HCT116 (cell line): ENCODE results near the gene LYRM4. TPM values are rescaled to one million over a fixed set of nuclear protein-coding genes. Genes with fewer than 3 reads are reported as not detected.

Source experiments
- ATAC-seq: fragments of 200-7000 bp; cut with Tn5 transposase; 2 replicates; pipeline ENCODE4 v1.9.1; 2020; ENCODE audit warnings: mild to moderate bottlenecking, moderate library complexity
- BruUV-seq: library from RNA; stranded (reverse); fragments of 400-500 nt; replicated peaks from 2 replicates; lab custom pipeline; 2021; lab: Mats Ljungman, UMichigan
- CTCF ChIA-PET: fragments of 300-600 bp; sonication (Branson Sonifier 250); formaldehyde crosslinking; loops from one replicate; lab custom pipeline; 2021; ENCODE audit warnings: antibody characterized with exemption; lab: Charles Lee
- POLR2A ChIA-PET: fragments of 300-600, 350-600 bp; sonication (Branson Sonifier 250); formaldehyde crosslinking; loops from one replicate; lab custom pipeline; 2021; ENCODE audit warnings: antibody characterized with exemption; lab: Charles Lee
- RAD21 ChIA-PET, 2 experiments: fragments of 300-600 bp; sonication (Branson Sonifier 250); formaldehyde crosslinking; loops; one replicate each; lab custom pipeline; 2023; ENCODE audit warnings: low total read pairs in 2 of 2; ENCODE audit not compliant: uncharacterized antibody in 2 of 2, unreplicated experiment in 2 of 2, low non-redundant PET in 1 of 2; lab: Charles Lee
- DNase-seq: peaks from one replicate; pipeline ENCODE4 v3.0.0-alpha.2; 2010; ENCODE audit warnings: low read depth, low spot score
- H2AFZ ChIP-seq: fragments of 200-600 bp; shearing (Covaris generic), sonication (generic); 2 replicates; pipeline ENCODE4 v1.6.1; 2017; ENCODE audit warnings: low read depth, mixed run types, mixed read lengths, antibody characterized with exemption, low read length; ENCODE audit not compliant: poor library complexity, severe bottlenecking
- H3K27ac ChIP-seq: 2 replicates; pipeline ENCODE4 v1.5.1; 2012; ENCODE audit warnings: low read depth, low read length
- H3K27me3 ChIP-seq: fragments of 200-600 bp; sonication (generic); 2 replicates; pipeline ENCODE4 v1.6.1; 2016; ENCODE audit warnings: mixed run types, low read length, mixed read lengths; ENCODE audit not compliant: insufficient read depth
- H3K36me3 ChIP-seq, 2 experiments: fragments of 200-500 bp in 1 of 2; fragments of 200-600 bp in 1 of 2; sonication (Bioruptor generic) in 1 of 2; sonication (generic) in 1 of 2; 2 replicates each; pipeline versions ENCODE4 v1.5.1 to v1.6.1; 2014 to 2016; ENCODE audit warnings: low read length in 2 of 2, inconsistent platforms in 1 of 2, mixed read lengths in 1 of 2, mixed run types in 1 of 2; ENCODE audit not compliant: insufficient read depth in 2 of 2, control insufficient read depth in 1 of 2
- H3K4me1 ChIP-seq, 2 experiments: fragments of 200-600 bp in 1 of 2; sonication (generic) in 1 of 2; 2 replicates each; pipeline versions ENCODE4 v1.5.1 to v1.6.1; 2012 to 2017; ENCODE audit warnings: low read length in 2 of 2, inconsistent platforms in 1 of 2, mild to moderate bottlenecking in 1 of 2, mixed read lengths in 1 of 2, mixed run types in 1 of 2, moderate library complexity in 1 of 2; ENCODE audit not compliant: insufficient read depth in 2 of 2, control insufficient read depth in 1 of 2
- H3K4me2 ChIP-seq: fragments of 200-600 bp; sonication (generic); 2 replicates; pipeline ENCODE4 v1.6.1; 2017; ENCODE audit warnings: mixed run types, low read length, mixed read lengths
- H3K4me3 ChIP-seq, 2 experiments: fragments of 200-600 bp in 1 of 2; sonication (generic) in 1 of 2; replicated peaks in 1 of 2; 2 replicates each; pipeline ENCODE4 v1.5.1; 2011 to 2016; ENCODE audit warnings: low read length in 2 of 2, control low read depth in 1 of 2, low read depth in 1 of 2, mild to moderate bottlenecking in 1 of 2, mixed read lengths in 1 of 2, mixed run types in 1 of 2
- H3K79me2 ChIP-seq: fragments of 200-600 bp; sonication (generic); 2 replicates; pipeline ENCODE4 v1.6.1; 2017; ENCODE audit warnings: mild to moderate bottlenecking, mixed run types, low read length, moderate library complexity, mixed read lengths; ENCODE audit not compliant: insufficient read depth
- H3K9ac ChIP-seq: fragments of 200-600 bp; sonication (generic); 2 replicates; pipeline ENCODE4 v1.6.1; 2016; ENCODE audit warnings: low read length, mixed read lengths
- H3K9me2 ChIP-seq: fragments of 200-600 bp; sonication (generic), shearing (Covaris generic); 2 replicates; pipeline ENCODE4 v1.6.1; 2017; ENCODE audit warnings: mixed run types, mild to moderate bottlenecking, moderate library complexity; ENCODE audit not compliant: insufficient read depth
- H3K9me3 ChIP-seq, 2 experiments: fragments of 200-500 bp in 1 of 2; fragments of 200-600 bp in 1 of 2; sonication (Bioruptor generic) in 1 of 2; sonication (generic) in 1 of 2; 2 replicates each; pipeline ENCODE4 v1.6.1; 2014 to 2017; ENCODE audit warnings: low read length in 2 of 2, mixed read lengths in 2 of 2, inconsistent platforms in 1 of 2, low read depth in 1 of 2, mild to moderate bottlenecking in 1 of 2, mixed run types in 1 of 2, moderate library complexity in 1 of 2; ENCODE audit not compliant: control insufficient read depth in 1 of 2, insufficient read depth in 1 of 2
- H4K20me1 ChIP-seq: fragments of 200-600 bp; sonication (generic), shearing (Covaris generic); 2 replicates; pipeline ENCODE4 v1.6.1; 2017; ENCODE audit warnings: mixed run types, mild to moderate bottlenecking, moderate library complexity; ENCODE audit not compliant: insufficient read depth
- ATF3 ChIP-seq: IDR thresholded peaks from 2 replicates; pipeline ENCODE4 v1.6.1; 2012
- CBX3 ChIP-seq: IDR thresholded peaks from 2 replicates; pipeline ENCODE4 v1.6.1; 2012; ENCODE audit warnings: low read depth
- CEBPB ChIP-seq: IDR thresholded peaks from 2 replicates; pipeline ENCODE4 v1.6.1; 2012; ENCODE audit warnings: low read depth
- CTCF ChIP-seq, 3 experiments: fragments of 200-600 bp in 1 of 3; sonication (generic) in 1 of 3; IDR thresholded peaks in 2 of 3; conservative IDR thresholded peaks in 1 of 3; 2 replicates each; pipeline ENCODE4 v1.5.1; 2012 to 2017; ENCODE audit warnings: low read depth in 2 of 3, low read length in 2 of 3, antibody characterized with exemption in 1 of 3, borderline replicate concordance in 1 of 3, control low read depth in 1 of 3, mild to moderate bottlenecking in 1 of 3, mixed read lengths in 1 of 3, mixed run types in 1 of 3, moderate library complexity in 1 of 3; ENCODE audit not compliant: insufficient read depth in 1 of 3
- EGR1 ChIP-seq: IDR thresholded peaks from 2 replicates; pipeline ENCODE4 v1.6.1; 2012; ENCODE audit warnings: low read depth
- ELF1 ChIP-seq: IDR thresholded peaks from 2 replicates; pipeline ENCODE4 v1.6.1; 2012; ENCODE audit warnings: low read depth, borderline replicate concordance
- EZH2phosphoT487 ChIP-seq: fragments of 200-600 bp; IDR thresholded peaks from 2 replicates; pipeline ENCODE4 v1.6.1; 2018; ENCODE audit warnings: antibody characterized with exemption, borderline replicate concordance
- JUND ChIP-seq: IDR thresholded peaks from 2 replicates; pipeline ENCODE4 v1.6.1; 2012
- POLR2A ChIP-seq: IDR thresholded peaks from 2 replicates; pipeline ENCODE4 v1.7.0; 2011; ENCODE audit warnings: borderline replicate concordance; ENCODE audit not compliant: insufficient read depth, insufficient read length; ENCODE audit errors: extremely low read depth
- POLR2AphosphoS5 ChIP-seq: IDR thresholded peaks from 2 replicates; pipeline ENCODE4 v1.6.1; 2011; ENCODE audit warnings: mild to moderate bottlenecking, low read depth, low read length, moderate library complexity
- SP1 ChIP-seq: IDR thresholded peaks from 2 replicates; pipeline ENCODE4 v1.6.1; 2012; ENCODE audit warnings: low read depth
- SRF ChIP-seq: IDR thresholded peaks from 2 replicates; pipeline ENCODE4 v1.6.1; 2012; ENCODE audit warnings: low read depth
- TCF7L2 ChIP-seq: IDR thresholded peaks from 2 replicates; pipeline ENCODE4 v1.7.0; 2011; ENCODE audit warnings: borderline replicate concordance, inconsistent platforms; ENCODE audit not compliant: insufficient read depth, insufficient read length; ENCODE audit errors: extremely low read depth
- ZFX ChIP-seq: fragments of 450-650 bp; IDR thresholded peaks from 2 replicates; pipeline ENCODE4 v1.6.1; 2017
- ZNF274 ChIP-seq: fragments of 200-500 bp; sonication (Bioruptor generic); IDR thresholded peaks from 2 replicates; pipeline ENCODE4 v1.6.1; 2014; ENCODE audit warnings: mild to moderate bottlenecking, low read depth, low read length, inconsistent platforms
- intact Hi-C: fragments of 100-400 bp; cut with micrococcal nuclease; formaldehyde crosslinking; loops from 2 replicates; pipeline ENCODE4 v1.10.0; 2022
- total RNA-seq: library from RNA; stranded (reverse); gene quantifications from one replicate; pipeline ENCODE4 v1.2.1, GENCODE V29; 2021; ENCODE audit not compliant: unreplicated experiment
- TF ChIP-seq, protein P1 (sequence below): IDR thresholded peaks from 2 replicates; pipeline ENCODE4 v1.6.1; 2012
- TF ChIP-seq, protein P2 (sequence below): IDR thresholded peaks from 2 replicates; pipeline ENCODE4 v1.6.1; 2012; ENCODE audit warnings: low read depth

LYRM4 gene
- total RNA-seq, 1 experiment from 2014 or later: 30.1 TPM

GRCh38 chr6:5172041-5172653, 88.6 kb downstream of the LYRM4 start:
- TF ChIP-seq TCF7L2 (peak; percentile 35), POLR2AphosphoS5 (no peak), ZFX (no peak)
- H4K20me1 ChIP-seq: no peaks in the 10 kb centered on the region
- H3K4me1 ChIP-seq: no peaks in the 10 kb centered on the region
- DNase-seq: no peak
- H3K9me3 ChIP-seq: no peaks in the 10 kb centered on the region
- POLR2A ChIA-PET: no interaction called here
- no peaks in the 10 kb centered on the region for H3K36me3 ChIP-seq
- H3K79me2 ChIP-seq: 0 out of 2 replicates have a peak, but pooled peaks cover 4% of the 10 kb centered on the region
- no TSS peak for BruUV-seq
- no peak overlapping the region for H2AFZ ChIP-seq
- RAD21 ChIA-PET: no interaction called here
- no peaks in the 10 kb centered on the region for H3K27me3 ChIP-seq
- ATAC-seq: no peak
- intact Hi-C loops: no loop called here
- H3K9ac ChIP-seq: no peak overlapping the region
- no peak overlapping the region for H3K4me2 ChIP-seq
- H3K27ac ChIP-seq: no peak overlapping the region
- CTCF ChIA-PET: no interaction called here
- H3K4me3 ChIP-seq: no peak overlapping the region
- no peaks in the 10 kb centered on the region for H3K9me2 ChIP-seq

GRCh38 chr6:5167501-5167900, 93.2 kb downstream of the LYRM4 start:
- intact Hi-C loops: no loop called here
- no TSS peak for BruUV-seq
- Histone ChIP-seq H2AFZ (no peak overlapping the region), H3K4me2 (no peak overlapping the region), H3K4me1 (no peaks in the 10 kb centered on the region), H3K36me3 (no peaks in the 10 kb centered on the region), H3K27me3 (no peaks in the 10 kb centered on the region), H4K20me1 (no peaks in the 10 kb centered on the region), H3K79me2 (0 out of 2 replicates have a peak, but pooled peaks cover 4% of the 10 kb centered on the region), H3K27ac (no peak overlapping the region), H3K9me3 (no peaks in the 10 kb centered on the region), H3K4me3 (no peak overlapping the region), H3K9ac (no peak overlapping the region), H3K9me2 (no peaks in the 10 kb centered on the region)
- ChIA-PET POLR2A (no interaction called here), CTCF (no interaction called here), RAD21 (no interaction called here)
- no peak for ATAC-seq
- no peak for DNase-seq
- TF ChIP-seq CTCF (IDR thresholded peaks at IDR 0.05 in 2 of 3, conservative IDR thresholded peaks at IDR 0.05 in 1 of 3; ENCODE audit: borderline replicate concordance in 1 of 3, insufficient read depth in 1 of 3, low read depth in 2 of 3, low read length in 2 of 3) (no peak), ZNF274 (no peak), ATF3 (no peak), SRF (no peak), EGR1 (no peak), POLR2A (no peak), ELF1 (no peak), EZH2phosphoT487 (no peak), JUND (no peak), CBX3 (no peak), SP1 (no peak), CEBPB (no peak)
- TF ChIP-seq, protein P1, sequence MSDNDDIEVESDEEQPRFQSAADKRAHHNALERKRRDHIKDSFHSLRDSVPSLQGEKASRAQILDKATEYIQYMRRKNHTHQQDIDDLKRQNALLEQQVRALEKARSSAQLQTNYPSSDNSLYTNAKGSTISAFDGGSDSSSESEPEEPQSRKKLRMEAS: no peak
- TF ChIP-seq, protein P2, sequence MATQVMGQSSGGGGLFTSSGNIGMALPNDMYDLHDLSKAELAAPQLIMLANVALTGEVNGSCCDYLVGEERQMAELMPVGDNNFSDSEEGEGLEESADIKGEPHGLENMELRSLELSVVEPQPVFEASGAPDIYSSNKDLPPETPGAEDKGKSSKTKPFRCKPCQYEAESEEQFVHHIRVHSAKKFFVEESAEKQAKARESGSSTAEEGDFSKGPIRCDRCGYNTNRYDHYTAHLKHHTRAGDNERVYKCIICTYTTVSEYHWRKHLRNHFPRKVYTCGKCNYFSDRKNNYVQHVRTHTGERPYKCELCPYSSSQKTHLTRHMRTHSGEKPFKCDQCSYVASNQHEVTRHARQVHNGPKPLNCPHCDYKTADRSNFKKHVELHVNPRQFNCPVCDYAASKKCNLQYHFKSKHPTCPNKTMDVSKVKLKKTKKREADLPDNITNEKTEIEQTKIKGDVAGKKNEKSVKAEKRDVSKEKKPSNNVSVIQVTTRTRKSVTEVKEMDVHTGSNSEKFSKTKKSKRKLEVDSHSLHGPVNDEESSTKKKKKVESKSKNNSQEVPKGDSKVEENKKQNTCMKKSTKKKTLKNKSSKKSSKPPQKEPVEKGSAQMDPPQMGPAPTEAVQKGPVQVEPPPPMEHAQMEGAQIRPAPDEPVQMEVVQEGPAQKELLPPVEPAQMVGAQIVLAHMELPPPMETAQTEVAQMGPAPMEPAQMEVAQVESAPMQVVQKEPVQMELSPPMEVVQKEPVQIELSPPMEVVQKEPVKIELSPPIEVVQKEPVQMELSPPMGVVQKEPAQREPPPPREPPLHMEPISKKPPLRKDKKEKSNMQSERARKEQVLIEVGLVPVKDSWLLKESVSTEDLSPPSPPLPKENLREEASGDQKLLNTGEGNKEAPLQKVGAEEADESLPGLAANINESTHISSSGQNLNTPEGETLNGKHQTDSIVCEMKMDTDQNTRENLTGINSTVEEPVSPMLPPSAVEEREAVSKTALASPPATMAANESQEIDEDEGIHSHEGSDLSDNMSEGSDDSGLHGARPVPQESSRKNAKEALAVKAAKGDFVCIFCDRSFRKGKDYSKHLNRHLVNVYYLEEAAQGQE: no peak
